ENCODE measurements around the gene CSPG4.

DNA sequence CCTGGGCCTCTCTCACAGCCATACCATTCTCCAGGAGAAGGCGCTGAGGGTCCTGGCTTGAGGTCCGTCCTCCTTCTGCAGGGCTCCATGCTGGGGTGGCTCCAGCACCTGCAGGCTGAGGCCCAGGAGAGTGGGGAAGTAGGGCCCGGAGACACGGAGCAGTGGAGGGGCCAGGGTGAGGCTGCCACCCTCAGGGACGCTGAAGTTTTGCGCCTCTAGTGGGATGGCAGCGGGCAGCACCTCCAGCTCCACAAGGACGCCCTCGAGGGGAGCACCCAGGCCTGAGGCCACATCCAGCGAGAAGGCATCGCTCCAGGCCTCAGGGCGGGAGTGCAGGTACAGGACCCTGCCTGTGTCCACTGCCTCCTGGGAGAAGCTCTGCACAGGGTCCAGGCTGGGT, 27.5 kb downstream of the CSPG4 start:
- TF ChIP-seq, protein P1, sequence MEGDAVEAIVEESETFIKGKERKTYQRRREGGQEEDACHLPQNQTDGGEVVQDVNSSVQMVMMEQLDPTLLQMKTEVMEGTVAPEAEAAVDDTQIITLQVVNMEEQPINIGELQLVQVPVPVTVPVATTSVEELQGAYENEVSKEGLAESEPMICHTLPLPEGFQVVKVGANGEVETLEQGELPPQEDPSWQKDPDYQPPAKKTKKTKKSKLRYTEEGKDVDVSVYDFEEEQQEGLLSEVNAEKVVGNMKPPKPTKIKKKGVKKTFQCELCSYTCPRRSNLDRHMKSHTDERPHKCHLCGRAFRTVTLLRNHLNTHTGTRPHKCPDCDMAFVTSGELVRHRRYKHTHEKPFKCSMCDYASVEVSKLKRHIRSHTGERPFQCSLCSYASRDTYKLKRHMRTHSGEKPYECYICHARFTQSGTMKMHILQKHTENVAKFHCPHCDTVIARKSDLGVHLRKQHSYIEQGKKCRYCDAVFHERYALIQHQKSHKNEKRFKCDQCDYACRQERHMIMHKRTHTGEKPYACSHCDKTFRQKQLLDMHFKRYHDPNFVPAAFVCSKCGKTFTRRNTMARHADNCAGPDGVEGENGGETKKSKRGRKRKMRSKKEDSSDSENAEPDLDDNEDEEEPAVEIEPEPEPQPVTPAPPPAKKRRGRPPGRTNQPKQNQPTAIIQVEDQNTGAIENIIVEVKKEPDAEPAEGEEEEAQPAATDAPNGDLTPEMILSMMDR (IDR thresholded peaks at IDR 0.05; ENCODE audit: low read length): 0 out of 2 replicates have a peak, but pooled peaks have one; percentile 13
- TF ChIP-seq EZH2 (IDR thresholded peaks at IDR 0.05; ENCODE audit: borderline replicate concordance, low read length): no peak

Measured in OCI-LY1 (cell line).